Cardiac muscle cell (in vitro differentiated cells and primary cell): ENCODE results near the gene ATP11A. TPM values are rescaled to one million over a fixed set of nuclear protein-coding genes. Genes with fewer than 3 reads are reported as not detected.
A peak's percentile ranks its signal among the peaks of the same experiment; 100 is the strongest.

Experiments
- DNase-seq, 2 donors: peaks; one replicate each; pipeline versions ENCODE4 v3.0.0 to v3.0.0-alpha.2; 2010 to 2017; ENCODE audit warnings: low read depth in 1 of 2, low spot score in 1 of 2
- H3K27ac ChIP-seq: fragments of 200-600 bp; sonication (generic); 2 replicates; pipeline ENCODE4 v1.5.1; 2016
- H3K27me3 ChIP-seq: fragments of 200-600 bp; sonication (generic); 2 replicates; pipeline ENCODE4 v1.6.0; 2016; ENCODE audit warnings: control low read depth
- H3K36me3 ChIP-seq: fragments of 200-600 bp; sonication (generic); 2 replicates; pipeline ENCODE4 v1.5.1; 2016; ENCODE audit warnings: control low read depth
- H3K4me1 ChIP-seq: fragments of 200-600 bp; sonication (generic); 2 replicates; pipeline ENCODE4 v1.8.1; 2017; ENCODE audit warnings: low read depth, mild to moderate bottlenecking, mixed run types
- H3K4me3 ChIP-seq: fragments of 200-600 bp; sonication (generic); 2 replicates; pipeline ENCODE4 v1.5.1; 2016; ENCODE audit warnings: mild to moderate bottlenecking
- H3K9me3 ChIP-seq: fragments of 200-600 bp; sonication (generic); 2 replicates; pipeline ENCODE4 v1.5.1; 2017; ENCODE audit warnings: low read depth, mild to moderate bottlenecking, control low read depth
- CTCF ChIP-seq: IDR thresholded peaks from 2 replicates; pipeline ENCODE4 v1.5.1; 2012; ENCODE audit warnings: low read depth, mild to moderate bottlenecking, low read length
- polyA plus RNA-seq: library from polyadenylated mRNA; unstranded; fragments of >200 nt; fragmentation: Nextera tagmentation; extraction: Ambion mirVana; gene quantifications from 2 replicates; pipeline ENCODE4 v1.2.1, GENCODE V29; 2016
- total RNA-seq: library from RNA; depleted of rRNA; stranded (reverse); fragments of >200 nt; gene quantifications from 2 replicates; pipeline ENCODE4 v1.2.3, GENCODE V29; 2016

Gene ATP11A
- total and polyA plus RNA-seq, 2 experiments from 2014 or later: 38.0 to 42.9 TPM

GRCh38 chr13:112850273-112850672 is 160.4 kb downstream of the ATP11A start:
- Histone ChIP-seq H3K27ac (no peak overlapping the region), H3K9me3 (no peaks in the 10 kb centered on the region), H3K4me1 (no peaks in the 10 kb centered on the region), H3K27me3 (no peaks in the 10 kb centered on the region), H3K36me3 (peaks cover 42% of the 10 kb centered on the region), H3K4me3 (no peak overlapping the region)
- TF ChIP-seq CTCF: no peak
- no peak for DNase-seq

- Histone ChIP-seq H3K36me3 (peaks cover 43% of the 10 kb centered on the region), H3K27me3 (no peaks in the 10 kb centered on the region), H3K27ac (no peak overlapping the region), H3K4me3 (no peak overlapping the region), H3K4me1 (no peaks in the 10 kb centered on the region), H3K9me3 (no peaks in the 10 kb centered on the region)
- TF ChIP-seq CTCF: no peak
- no peak for DNase-seq
Observed at GRCh38 chr13:112851107-112852038, 161.5 kb downstream of the ATP11A start.

GRCh38 chr13:112852392-112852791 is 162.6 kb downstream of the ATP11A start:
- no peak for DNase-seq
- no peak for TF ChIP-seq CTCF
- Histone ChIP-seq H3K27me3 (no peaks in the 10 kb centered on the region), H3K4me1 (no peaks in the 10 kb centered on the region), H3K27ac (no peak overlapping the region), H3K9me3 (no peaks in the 10 kb centered on the region), H3K36me3 (peaks cover 41% of the 10 kb centered on the region), H3K4me3 (no peak overlapping the region)

GRCh38 chr13:112852808-112853207 is 163.0 kb downstream of the ATP11A start:
- no peaks in the 10 kb centered on the region for H3K9me3 ChIP-seq
- no peak for TF ChIP-seq CTCF
- no peak overlapping the region for H3K4me3 ChIP-seq
- no peak for DNase-seq
- H3K36me3 ChIP-seq: peaks cover 45% of the 10 kb centered on the region
- no peaks in the 10 kb centered on the region for H3K4me1 ChIP-seq
- no peaks in the 10 kb centered on the region for H3K27me3 ChIP-seq
- H3K27ac ChIP-seq: no peak overlapping the region

GRCh38 chr13:112854321-112854720 is 164.5 kb downstream of the ATP11A start:
- H3K36me3 ChIP-seq: peaks cover 56% of the 10 kb centered on the region
- no peak for DNase-seq
- H3K27ac ChIP-seq: peak overlapping the region; percentile 38
- H3K9me3 ChIP-seq: no peaks in the 10 kb centered on the region
- H3K4me1 ChIP-seq: no peaks in the 10 kb centered on the region
- no peak for TF ChIP-seq CTCF
- no peaks in the 10 kb centered on the region for H3K27me3 ChIP-seq
- H3K4me3 ChIP-seq: no peak overlapping the region
